Right lobe of liver (tissue), 6 donors: ENCODE results near the gene LMTK2. TPM values are rescaled to one million over a fixed set of nuclear protein-coding genes. Genes with fewer than 3 reads are reported as not detected.

Experiments
- ATAC-seq, 4 donors: fragments of 200-7000 bp; cut with Tn5 transposase; one replicate each; pipeline ENCODE4 v1.9.1; 2020; ENCODE audit warnings: mild to moderate bottlenecking in 4 of 4, moderate library complexity in 4 of 4
- DNase-seq, 3 donors: peaks; one replicate each; pipeline ENCODE4 v3.0.0-alpha.2; 2020
- H3K27ac ChIP-seq, 3 donors: fragments of 200-600 bp; one replicate each; pipeline ENCODE4 v1.8.0; 2022
- H3K27me3 ChIP-seq, 2 donors: fragments of 200-600 bp; one replicate each; pipeline ENCODE4 v1.8.0; 2022
- H3K36me3 ChIP-seq, 4 donors: fragments of 200-600 bp; sonication (generic) in 1 of 4; one replicate each; pipeline versions ENCODE4 v1.5.1 to v1.8.0; 2017 to 2022; ENCODE audit warnings: control low read depth in 1 of 4
- H3K4me1 ChIP-seq, 4 donors: fragments of 200-600 bp; sonication (generic) in 1 of 4; one replicate each; pipeline versions ENCODE4 v1.5.1 to v1.8.0; 2017 to 2022; ENCODE audit warnings: control low read depth in 1 of 4
- H3K4me3 ChIP-seq, 3 donors: fragments of 200-600 bp; one replicate each; pipeline ENCODE4 v1.8.0; 2022
- H3K9me3 ChIP-seq, 4 donors: fragments of 200-600 bp; sonication (generic) in 1 of 4; one replicate each; pipeline versions ENCODE4 v1.5.1 to v1.8.0; 2017 to 2022; ENCODE audit warnings: control low read depth in 1 of 4
- POLR2A ChIP-seq: fragments of 450-650 bp; IDR thresholded peaks from one replicate; pipeline ENCODE4 v1.6.1; 2017; ENCODE audit warnings: antibody characterized with exemption, mild to moderate bottlenecking
- WGBS: methylation state at CpG from one replicate; pipeline ENCODE4 v1.1.6; 2018; ENCODE audit warnings: low coverage, low lambda C conversion rate; ENCODE audit not compliant: insufficient coverage; ENCODE audit errors: missing lambda C conversion rate; 5-methylcytosine and 5-hydroxymethylcytosine counted together
- intact Hi-C, 2 donors: fragments of 100-400 bp; cut with DNase I; formaldehyde crosslinking; loops; one replicate each; pipeline versions ENCODE4 v1.11.2 to v1.14.1; 2022
- total RNA-seq, 6 experiments: library from RNA; depleted of rRNA in 2 of 6; stranded (reverse); fragments of >200 nt in 2 of 6; fragmentation: NEBNext Ultra II Directional in 3 of 6; extraction: Animal tissue kit (Norgen Biotek cat#: 25700) in 3 of 6; gene quantifications; one replicate each; pipeline versions ENCODE4 v1.1.0 to v1.2.4, GENCODE V29; 2016 to 2023
- TF ChIP-seq, protein P1 (sequence below), 4 donors: fragments of 200-600 bp in 3 of 4; fragments of 450-650 bp in 1 of 4; IDR thresholded peaks; one replicate each; pipeline versions ENCODE4 v1.5.1 to v1.8.0; 2016 to 2022; ENCODE audit warnings: antibody characterized with exemption in 4 of 4, mild to moderate bottlenecking in 2 of 4
- donor health status: DM: no; HTN: yes; CAD: no.
- donor health status: DM: no; HTN: no; CAD: no.
- donor health status: DM: no; HTN: no; CAD: no.
- donor health status: DM: no; HTN: yes; CAD: no.
- donor health status: DM: no; HTN: yes; CAD: no.

LMTK2 gene
- total RNA-seq, 6 experiments from 2014 or later = 9.4 to 16.7 (median 13.9) TPM

GRCh38 chr7:98244871-98245270 lies 138.2 kb downstream of the LMTK2 start:
- no peaks in the 10 kb centered on the region for H3K4me1 ChIP-seq
- ATAC-seq = no peak
- H3K27me3 ChIP-seq = no peaks in the 10 kb centered on the region
- H3K27ac ChIP-seq = no peak overlapping the region
- intact Hi-C loops = no loop called here
- no peaks in the 10 kb centered on the region for H3K9me3 ChIP-seq
- TF ChIP-seq, protein P1, sequence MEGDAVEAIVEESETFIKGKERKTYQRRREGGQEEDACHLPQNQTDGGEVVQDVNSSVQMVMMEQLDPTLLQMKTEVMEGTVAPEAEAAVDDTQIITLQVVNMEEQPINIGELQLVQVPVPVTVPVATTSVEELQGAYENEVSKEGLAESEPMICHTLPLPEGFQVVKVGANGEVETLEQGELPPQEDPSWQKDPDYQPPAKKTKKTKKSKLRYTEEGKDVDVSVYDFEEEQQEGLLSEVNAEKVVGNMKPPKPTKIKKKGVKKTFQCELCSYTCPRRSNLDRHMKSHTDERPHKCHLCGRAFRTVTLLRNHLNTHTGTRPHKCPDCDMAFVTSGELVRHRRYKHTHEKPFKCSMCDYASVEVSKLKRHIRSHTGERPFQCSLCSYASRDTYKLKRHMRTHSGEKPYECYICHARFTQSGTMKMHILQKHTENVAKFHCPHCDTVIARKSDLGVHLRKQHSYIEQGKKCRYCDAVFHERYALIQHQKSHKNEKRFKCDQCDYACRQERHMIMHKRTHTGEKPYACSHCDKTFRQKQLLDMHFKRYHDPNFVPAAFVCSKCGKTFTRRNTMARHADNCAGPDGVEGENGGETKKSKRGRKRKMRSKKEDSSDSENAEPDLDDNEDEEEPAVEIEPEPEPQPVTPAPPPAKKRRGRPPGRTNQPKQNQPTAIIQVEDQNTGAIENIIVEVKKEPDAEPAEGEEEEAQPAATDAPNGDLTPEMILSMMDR (IDR thresholded peaks at IDR 0.05) = no peak
- no peak for TF ChIP-seq POLR2A
- H3K36me3 ChIP-seq = peaks cover 0 to 6% (median 0%) of the 10 kb centered on the region in 4 donors
- no peak overlapping the region for H3K4me3 ChIP-seq
- DNase-seq = no peak
- WGBS = 60% methylated on average over 1 of the region's 14 CpGs

DNA sequence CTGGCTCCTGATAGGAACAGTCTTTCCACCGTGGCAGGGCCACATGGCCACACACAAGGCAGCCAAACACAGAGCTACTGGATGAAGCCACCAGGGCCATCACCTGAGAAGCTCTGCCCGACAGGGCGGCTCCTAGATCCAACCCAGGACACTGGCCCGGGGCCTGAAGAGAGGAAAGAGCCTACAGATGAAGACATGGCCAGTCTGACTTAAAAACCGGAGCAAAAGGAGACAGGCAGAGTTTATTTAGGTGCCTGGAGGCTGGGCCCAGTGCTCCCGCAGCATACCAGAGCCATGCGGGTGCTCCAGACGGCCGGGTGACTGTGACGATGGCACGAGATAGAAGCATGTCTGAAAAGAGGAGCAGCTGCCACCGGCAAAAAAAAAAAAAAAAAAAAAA lies 141.5 kb downstream of the LMTK2 start:
- intact Hi-C loops = no loop called here
- H3K27ac ChIP-seq = no peak overlapping the region
- no peak for TF ChIP-seq POLR2A
- TF ChIP-seq, protein P1 (IDR thresholded peaks at IDR 0.05) = no peak
- DNase-seq (no peak), ATAC-seq (no peak)
- WGBS = 90% methylated on average over 6 of the region's 12 CpGs
- H3K27me3 ChIP-seq = no peaks in the 10 kb centered on the region
- no peaks in the 10 kb centered on the region for H3K36me3 ChIP-seq
- peaks cover 0 to 15% (median 3%) of the 10 kb centered on the region in 4 donors for H3K4me1 ChIP-seq
- no peaks in the 10 kb centered on the region for H3K9me3 ChIP-seq
- H3K4me3 ChIP-seq = no peak overlapping the region

DNA sequence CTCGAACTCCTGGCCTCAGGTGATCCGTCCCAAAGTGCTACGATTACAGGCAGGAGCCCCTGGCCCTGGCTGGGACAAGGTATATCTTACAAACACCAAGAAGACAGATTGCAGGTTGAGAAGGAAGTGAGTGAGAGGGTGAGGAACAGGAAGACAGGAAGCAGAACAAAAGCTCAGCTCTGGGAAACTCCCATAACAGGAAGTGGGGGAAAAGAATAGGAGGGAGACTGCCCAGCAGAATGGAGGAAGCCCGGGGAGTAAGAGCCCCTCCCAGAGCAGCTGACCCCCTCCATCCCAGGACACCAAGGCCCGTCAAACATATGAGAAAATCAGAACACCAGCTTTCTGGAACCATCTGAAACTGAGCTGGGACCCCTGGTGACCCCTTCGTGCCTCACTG lies 142.4 kb downstream of the LMTK2 start:
- Histone ChIP-seq H3K36me3 (no peaks in the 10 kb centered on the region), H3K4me3 (no peak overlapping the region), H3K27me3 (no peaks in the 10 kb centered on the region), H3K27ac (no peak overlapping the region), H3K9me3 (no peaks in the 10 kb centered on the region), H3K4me1 (peaks cover 0 to 17% (median 4%) of the 10 kb centered on the region in 4 donors)
- no peak for DNase-seq
- ATAC-seq = peak in 1 of 4 donors; percentile 4
- no peak for TF ChIP-seq POLR2A
- TF ChIP-seq, protein P1 (IDR thresholded peaks at IDR 0.05) = no peak
- intact Hi-C loops = no loop called here
- WGBS = 81% methylated on average over 3 of the region's 6 CpGs

- WGBS = 47% methylated on average over 3 of the region's 3 CpGs
- Histone ChIP-seq H3K4me3 (no peak overlapping the region), H3K9me3 (no peaks in the 10 kb centered on the region), H3K4me1 (peaks cover 0 to 17% (median 4%) of the 10 kb centered on the region in 4 donors), H3K27me3 (no peaks in the 10 kb centered on the region), H3K27ac (peak overlapping the region in 1 of 3 donors; percentile 71), H3K36me3 (no peaks in the 10 kb centered on the region)
- ATAC-seq = no peak
- TF ChIP-seq, protein P1 (IDR thresholded peaks at IDR 0.05) = no peak
- TF ChIP-seq POLR2A = no peak
- intact Hi-C loops = no loop called here
- no peak for DNase-seq
Observed at GRCh38 chr7:98250789-98251188, 144.1 kb downstream of the LMTK2 start.

DNA sequence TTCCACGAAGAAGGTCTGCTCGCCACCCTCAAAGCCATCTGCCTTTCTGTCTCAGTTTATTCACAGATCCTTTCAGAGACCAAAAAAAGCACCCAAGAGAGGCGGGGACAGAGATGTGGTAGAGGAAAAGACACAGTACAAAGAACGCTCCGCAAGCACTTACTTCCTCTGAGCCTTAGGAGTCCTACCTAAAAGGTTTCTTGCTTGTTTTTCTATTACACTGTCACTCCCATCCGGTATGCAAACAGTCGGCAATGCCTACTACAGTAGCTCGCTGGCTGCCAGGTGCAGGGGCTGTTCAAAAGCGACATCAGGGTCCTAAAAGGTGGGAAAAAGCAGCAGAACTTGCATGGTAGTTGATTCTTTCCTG lies 144.6 kb downstream of the LMTK2 start:
- Histone ChIP-seq H3K4me1 (peaks cover 0 to 17% (median 4%) of the 10 kb centered on the region in 4 donors), H3K36me3 (no peaks in the 10 kb centered on the region), H3K27ac (peak overlapping the region in 2 of 3 donors; percentile 71 to 74), H3K4me3 (peak overlapping the region; percentile 84 to 96 (median 88)), H3K27me3 (no peaks in the 10 kb centered on the region), H3K9me3 (no peaks in the 10 kb centered on the region)
- ATAC-seq (peak in 1 of 4 donors; percentile 1), DNase-seq (no peak)
- TF ChIP-seq, protein P1 (IDR thresholded peaks at IDR 0.05) = no peak
- TF ChIP-seq POLR2A = no peak
- intact Hi-C loops = no loop called here
- 45% methylated on average over 9 of the region's 9 CpGs for WGBS
